Ammon's horn (tissue), 1 donor: ENCODE data around the gene CD8A.
A peak's percentile ranks its signal among the peaks of the same experiment; 100 is the strongest.
"Not testable (repeated sequence)": the region's sequence is repeated elsewhere in the genome, so short reads cannot be mapped to it uniquely, and the experiment has no call there.

ENCODE experiments used
- DNase-seq: peaks from one replicate; pipeline ENCODE4 v3.0.0-alpha.2; 2016; ENCODE audit warnings: low spot score

CD8A gene

DNA sequence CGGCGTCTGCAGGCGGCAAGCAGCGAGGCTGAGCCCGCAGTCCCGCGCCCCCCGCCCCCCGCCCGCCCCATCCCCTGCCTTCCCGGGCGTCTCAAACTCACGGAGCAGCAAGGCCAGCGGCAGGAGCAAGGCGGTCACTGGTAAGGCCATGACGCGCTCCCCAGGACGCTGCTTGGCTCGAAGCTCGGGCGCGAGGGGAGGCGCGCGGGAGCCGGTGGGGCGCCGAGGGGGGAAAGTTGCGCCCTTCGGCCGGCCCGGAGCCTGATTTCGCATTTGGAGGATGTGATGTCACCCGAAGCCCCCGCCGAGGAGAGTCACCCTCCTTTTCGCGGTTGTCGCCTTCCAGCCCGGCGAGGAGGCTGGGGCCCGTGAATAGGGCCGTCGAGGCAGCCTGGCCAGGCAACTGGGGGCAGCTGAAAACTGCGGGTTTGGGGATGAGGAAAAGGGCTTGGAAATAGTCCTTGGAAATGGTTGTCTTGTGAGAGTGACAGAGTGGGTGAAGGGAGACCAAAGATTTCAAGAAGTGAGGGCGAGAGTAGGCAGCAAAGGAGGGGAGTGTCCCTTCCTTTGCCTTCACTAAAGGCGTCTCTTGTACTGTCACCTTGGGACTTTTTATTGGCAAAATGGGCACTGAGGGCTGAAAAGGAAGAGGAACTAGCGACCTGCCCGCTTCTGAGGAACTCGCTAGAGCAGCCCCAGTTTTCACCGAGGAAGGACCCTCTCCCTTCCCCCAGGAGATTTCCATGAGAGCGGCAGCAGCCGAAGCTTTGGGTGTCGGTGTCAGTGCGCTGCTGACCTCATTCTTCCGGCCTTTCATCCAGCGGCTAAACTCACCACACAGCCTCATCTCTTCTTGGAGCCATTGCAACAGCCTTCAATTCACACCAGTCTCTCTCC lies at the start of gene CD8A:
Gene CD8A (minus strand): TSS at position 238 of the 897 bp plus-strand sequence. CDS start 88 bp downstream, at position 150.
- DNase-seq, result no peak

DNA sequence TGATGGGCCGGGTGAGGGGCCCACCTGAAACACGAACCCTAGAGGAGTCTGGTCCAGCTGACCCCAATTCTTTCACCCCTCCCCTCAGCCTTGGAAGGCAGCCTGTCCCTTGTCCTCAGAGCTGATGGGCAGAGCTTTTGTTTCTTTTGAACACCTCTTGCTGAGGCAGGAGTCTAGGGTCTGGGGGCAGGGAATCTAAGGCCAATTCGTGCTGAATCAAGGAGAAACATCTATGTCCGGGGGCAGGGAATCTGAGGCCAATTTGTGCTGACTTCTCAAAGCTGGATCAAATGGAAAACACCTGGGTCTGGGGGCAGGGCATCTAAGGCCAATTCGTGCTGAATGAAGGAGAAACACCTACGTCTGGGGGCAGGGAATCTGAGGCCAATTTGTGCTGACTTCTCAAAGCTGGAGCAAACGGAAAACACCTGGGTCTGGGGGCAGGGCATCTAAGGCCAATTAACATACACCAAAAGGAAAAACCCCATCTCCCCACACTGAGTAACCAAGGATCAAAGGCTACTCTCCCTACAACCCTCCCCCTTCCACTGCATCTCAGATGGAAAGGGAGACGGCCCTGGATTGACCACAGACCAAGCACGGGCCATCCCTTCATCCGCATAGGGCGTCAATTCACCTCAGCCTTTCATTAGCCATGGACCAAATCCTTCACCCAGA lies 49.3 kb upstream of the CD8A start:
- not testable (repeated sequence) for DNase-seq

DNA sequence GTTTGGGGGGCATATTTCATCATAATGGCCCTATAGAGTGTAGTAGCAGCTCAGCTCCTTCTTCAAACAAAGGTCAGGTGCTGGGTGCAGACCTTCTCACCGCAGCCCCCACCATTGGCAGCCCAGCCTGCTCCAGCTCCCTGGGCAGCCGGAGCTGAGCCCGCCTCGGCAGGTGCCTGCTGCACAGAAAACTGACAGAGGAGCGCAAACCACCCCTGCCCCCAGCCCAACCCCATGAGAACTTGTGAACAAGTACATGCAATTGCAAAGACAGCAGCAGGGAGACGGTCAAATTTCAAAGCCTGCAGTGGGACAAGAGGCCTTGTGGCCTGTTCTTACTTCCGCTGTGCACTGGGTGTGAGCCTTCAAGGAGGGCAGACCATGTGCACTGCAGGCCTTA lies 48.7 kb upstream of the CD8A start:
- DNase-seq, result not testable (repeated sequence)

DNA sequence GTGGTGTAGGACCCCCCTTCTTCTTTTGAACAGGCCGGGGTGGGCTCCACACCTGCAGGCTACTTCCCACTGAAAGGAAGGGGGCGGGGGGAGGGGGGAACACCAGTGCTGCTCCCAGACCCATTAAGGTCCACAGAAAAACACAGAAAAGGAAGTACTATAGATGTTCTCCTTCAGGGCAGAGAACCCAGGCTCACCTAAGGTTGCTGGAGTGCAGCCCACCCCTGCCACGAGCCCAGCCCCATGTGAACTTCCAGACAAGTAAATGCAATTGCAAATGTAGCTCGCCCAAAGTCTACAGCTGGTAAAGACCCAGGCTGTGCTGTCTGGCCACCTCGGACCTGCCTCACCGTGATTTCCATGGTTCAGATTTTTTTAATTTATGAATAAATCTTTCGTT lies 47.0 kb upstream of the CD8A start:
- DNase-seq, result not testable (repeated sequence)

DNA sequence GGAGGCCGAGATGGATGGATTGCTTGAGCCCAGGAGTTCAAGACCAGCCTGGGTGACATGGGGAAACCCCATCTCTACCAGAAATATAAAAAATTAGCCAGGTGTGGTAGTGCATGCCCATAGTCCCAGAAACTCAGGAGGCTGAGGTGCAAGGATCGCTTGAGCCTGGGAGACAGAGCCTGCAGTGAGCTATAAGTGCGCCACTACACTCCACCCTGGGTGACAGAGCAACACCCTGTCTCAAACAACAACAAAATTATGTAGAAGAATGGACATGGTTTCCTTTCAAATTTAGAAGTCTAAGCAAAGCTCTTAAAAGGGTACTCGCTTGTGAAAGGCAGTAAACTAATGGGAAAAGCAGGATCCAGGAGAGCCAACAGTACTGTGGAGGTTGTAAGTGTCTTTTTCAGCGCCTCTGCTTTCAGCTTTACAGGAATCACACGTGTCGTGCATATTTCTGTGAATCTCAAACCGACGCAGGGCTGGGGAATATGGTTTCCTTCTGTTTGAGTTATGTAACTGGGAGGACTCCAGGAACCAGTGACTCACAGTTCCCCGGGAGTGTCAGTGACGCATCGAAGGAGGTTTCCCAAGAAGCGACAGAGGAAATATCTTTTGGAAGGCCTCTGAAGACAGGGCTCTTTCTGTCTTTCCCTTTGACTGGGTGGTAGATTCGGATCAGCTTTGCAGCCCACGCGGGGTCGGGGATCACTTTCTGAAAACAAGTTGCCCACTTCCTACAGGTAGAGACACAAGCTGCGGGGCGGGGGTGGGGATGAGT lies 46.4 kb upstream of the CD8A start:
- DNase-seq, result peak; percentile 25

DNA sequence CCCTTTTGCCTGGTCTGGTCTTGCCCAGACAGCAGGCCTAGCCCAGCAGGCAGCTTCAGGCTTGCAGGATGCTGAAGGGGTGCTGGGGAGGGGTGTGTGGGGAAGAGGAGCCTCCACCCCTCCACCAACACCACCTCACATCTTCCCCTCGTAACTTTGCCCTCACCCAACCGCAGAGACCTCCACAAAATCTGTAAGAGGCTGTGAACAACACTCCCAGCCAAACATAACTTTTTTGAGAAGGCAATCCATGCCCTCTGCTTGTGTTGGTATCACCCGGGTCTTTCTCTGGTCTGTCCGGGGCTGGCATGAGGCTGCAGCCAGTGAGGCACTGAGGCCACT lies 44.8 kb upstream of the CD8A start:
- DNase-seq, result not testable (repeated sequence)

DNA sequence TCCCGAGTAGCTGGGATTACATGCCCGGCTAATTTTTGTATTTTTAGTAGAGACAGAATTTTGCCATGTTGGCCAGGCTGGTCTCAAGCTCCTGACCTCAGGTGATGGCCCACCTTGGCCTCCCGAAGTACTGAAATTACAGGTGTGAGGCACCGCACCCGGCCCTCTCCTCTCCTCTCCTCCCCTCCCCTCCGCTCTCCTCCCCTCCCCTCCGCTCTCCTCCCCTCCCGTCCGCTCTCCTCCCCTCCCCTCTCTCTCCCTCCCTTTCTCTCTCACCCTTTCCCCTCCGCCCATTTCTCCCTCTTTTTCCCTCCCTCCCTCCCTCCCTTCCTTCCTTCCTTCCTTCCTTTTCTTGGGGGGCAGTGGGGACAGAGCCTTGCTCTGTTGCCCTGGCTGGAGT lies 42.6 kb upstream of the CD8A start:
- no peak for DNase-seq

DNA sequence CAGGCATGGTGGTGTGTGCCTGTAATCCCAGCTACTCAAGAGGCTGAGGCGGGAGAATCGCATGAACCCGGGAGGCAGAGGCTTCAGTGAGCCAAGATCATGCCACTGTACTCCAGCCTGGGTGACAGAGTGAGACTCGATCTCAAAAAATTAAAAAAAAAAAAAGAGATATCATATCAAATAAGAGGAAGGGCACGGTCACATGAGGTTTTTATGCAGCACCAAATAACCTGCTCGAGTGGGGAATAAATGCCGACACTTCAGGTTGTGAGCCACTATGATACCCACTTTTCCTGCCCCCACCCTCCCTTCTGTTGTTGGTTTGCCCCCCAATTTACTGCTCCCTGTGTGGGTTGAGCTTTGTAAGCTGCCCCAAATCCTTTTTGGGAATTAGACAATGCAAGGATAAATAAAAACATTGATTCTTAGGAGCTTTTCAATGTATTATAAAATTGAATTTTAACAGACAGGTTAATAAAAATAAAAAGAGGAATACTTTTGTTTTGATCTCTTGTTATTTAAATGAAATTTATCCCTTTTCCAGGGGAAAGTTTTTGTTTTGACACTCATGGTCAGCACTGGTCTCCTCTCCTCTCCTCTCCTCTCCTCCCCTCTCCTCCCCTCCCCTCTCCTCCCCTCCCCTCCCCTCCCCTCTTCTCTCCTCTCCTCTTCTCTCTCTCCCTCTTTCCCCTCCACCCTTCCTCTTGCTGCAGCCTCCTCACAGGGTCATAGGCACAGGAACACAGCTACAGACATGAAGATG lies 41.8 kb upstream of the CD8A start:
- no peak for DNase-seq

DNA sequence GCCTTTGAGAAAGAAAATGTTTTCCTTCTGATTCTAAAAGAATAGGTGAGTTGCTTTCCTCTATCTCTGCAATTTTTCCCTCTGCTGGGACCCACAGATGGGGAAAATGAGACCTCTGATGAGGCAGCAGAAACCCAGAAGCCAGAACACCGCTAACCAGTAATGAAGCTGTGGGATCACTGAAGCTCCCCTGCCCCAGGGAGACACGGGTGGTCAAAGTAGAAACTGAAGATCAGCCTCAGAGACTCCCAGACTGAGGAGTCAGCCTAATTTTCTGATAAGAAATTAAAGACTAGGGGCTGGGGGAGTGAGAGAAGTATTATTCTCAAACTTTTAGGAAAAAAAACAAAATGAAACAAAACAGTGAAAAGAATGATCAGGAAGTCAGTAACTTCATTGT lies 40.8 kb upstream of the CD8A start:
- no peak for DNase-seq

DNA sequence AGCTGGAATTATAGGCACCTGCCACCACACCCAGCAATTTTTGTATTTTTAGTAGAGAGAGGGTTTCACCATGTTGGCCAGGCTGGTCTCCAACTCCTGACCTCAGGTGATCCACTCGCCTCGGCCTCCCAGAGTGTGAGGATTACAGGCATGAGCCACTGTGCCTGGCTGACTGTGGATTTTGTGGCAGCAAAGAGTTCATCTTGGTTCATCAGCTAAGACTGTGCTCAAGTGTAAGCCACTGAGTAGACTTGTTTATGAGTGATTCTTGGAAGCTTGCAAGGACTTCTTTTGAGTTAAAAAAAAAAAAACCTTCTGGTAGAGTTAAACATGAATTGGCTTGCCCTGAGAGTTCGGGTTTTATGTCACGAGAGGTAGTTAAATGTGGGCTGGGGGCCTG lies 36.2 kb upstream of the CD8A start:
- no peak for DNase-seq

DNA sequence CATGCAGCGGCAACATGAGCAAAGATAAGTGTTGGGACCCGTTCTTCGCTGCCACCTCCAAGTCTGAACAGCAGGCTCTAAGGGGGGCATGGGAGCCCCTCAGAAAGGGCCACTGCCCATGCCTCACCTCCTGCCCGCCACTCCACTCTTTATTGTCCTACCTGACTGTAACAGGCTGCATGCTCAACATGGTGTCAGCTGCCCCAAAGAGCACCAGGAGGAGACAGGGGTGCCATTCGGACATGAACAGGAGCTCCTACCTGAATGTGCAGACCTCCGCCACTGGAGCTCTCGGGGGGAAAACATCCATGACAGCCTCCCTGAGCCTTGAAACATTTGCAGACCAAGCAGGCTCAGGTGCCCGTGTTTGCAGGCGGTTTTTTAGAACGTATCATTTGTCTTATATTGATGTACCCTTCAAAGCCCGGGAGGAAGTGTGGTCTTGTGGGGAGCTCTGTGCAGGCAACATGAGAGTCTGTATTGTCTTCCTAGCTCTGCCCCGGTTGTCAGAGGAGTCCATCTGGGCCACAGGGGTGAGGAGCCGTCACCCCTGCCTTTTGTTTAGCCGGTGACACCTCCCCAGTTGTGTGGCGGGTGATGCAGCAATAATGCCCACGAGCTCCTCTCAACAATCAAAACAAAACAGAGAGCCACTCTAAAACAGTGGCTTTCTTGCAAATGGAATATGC lies 35.1 kb upstream of the CD8A start:
- DNase-seq, result no peak

DNA sequence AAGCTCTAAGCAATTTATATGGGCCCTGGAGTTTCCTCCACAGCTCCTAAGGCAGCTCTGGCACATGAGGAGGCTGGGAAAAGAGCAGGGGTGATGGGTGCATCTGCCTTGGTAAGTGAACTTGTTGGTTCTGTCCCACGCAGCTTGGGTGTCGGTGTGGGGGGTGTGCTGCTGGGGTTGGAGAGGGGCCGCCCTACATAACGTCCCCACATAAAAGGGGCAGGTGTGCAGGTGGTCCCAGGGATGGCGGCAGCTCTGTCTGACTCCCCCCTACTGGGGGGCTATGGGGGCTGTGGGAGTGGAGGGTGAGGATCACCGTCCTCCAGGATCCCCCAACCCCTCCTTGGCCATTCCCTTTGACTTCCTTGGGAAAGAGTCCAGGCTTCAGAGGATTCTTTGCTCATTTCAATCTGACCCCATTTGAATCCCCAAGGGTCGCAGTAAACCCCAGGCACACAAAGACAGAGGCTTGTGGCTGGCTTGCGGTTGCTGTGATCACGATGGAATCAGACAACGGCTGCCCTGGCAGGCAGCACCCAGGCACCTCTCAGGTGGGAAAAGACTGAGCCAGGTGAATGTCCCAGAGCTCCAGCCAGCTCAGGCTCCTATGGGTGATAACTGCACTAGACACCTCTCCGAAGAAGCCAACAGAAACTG lies 34.5 kb upstream of the CD8A start:
- DNase-seq, result no peak

DNA sequence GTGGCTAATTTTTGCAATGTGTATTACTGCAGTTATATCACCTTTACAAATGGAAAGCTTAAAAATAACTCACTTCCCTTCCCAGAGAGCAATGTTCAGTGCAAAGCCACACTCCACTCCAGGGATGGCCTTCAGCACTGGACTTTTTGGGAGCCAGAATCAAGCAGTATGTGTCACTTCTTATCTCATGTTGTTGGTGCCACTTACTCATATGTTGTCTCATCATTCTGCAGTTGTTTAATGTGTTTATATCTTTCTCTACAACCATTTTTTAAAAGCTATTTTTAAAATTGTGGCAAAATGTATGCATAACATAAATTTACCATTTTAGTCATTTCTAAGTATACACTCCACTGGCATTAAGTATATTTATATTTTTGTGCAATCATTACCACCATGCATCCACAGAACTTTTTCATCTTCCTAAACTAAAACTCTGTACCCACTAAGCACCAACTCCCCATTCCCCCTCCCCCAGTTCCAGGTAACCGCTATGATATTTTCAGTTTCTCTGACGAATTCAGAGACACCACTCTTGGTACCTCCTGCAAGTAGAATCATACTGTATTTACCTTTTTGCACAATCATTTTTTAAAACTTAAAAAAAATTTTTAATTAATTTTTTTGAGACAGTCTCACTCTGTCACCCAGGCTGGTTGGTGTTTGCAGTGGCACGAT lies 32.1 kb upstream of the CD8A start:
- DNase-seq, result no peak

DNA sequence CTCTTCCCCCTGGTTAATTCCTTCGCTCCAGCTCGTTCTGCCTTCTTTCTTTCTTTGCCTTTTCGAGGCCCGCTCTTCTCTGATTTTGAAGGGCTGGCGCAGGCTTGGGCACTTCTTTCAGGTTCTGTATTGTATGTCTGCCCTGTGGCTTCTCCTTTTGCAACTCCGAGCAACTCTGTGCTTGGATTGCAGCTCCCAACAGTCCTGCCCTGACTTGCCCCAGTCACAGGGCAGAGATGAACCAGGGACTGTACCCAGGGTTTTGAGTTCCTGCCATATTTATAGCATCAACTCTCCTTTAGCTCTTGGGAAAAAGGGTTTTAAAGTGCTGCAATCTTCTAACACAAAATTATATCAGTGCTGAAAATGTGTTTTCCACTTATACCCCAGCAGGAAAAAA lies 31.1 kb upstream of the CD8A start:
- DNase-seq, result no peak

DNA sequence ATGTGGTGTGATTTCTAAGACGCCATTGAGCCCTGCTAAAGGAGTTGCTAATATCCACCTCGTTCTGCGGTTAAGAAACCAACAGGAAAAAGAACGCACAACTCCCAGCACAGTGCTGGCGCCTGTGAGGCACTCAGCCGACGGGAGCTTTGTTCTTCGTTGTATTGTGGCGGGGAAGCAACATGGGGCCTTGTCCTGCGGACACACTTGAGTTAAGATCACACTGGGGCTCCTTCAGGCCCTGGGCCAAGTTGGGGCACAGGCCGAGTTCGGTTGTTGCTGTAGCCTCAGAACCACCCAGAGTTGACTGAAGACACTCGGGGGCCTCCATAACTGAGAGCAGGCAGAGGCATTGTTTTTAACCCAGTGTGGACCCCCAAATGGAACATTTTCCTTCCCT lies 30.6 kb upstream of the CD8A start:
- no peak for DNase-seq

DNA sequence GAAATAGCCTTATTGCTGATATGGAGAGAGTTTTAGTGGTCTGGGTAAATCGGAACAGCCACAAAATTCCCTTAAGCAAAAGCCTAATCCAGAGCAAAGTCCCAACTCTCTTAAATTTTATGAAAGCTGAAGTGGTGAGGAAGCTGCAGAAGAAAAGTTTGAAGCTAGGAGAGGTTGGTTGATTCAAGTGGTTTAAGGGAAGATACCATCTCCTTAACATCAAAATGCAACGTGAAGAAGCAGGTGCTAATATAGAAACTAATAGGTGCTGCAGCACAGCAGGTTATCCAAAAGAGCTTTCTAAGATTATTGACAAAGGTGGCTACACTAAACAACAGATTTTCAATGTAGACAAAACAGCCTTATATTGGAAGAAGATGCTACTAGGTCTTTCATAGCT lies 28.2 kb upstream of the CD8A start:
- no peak for DNase-seq

DNA sequence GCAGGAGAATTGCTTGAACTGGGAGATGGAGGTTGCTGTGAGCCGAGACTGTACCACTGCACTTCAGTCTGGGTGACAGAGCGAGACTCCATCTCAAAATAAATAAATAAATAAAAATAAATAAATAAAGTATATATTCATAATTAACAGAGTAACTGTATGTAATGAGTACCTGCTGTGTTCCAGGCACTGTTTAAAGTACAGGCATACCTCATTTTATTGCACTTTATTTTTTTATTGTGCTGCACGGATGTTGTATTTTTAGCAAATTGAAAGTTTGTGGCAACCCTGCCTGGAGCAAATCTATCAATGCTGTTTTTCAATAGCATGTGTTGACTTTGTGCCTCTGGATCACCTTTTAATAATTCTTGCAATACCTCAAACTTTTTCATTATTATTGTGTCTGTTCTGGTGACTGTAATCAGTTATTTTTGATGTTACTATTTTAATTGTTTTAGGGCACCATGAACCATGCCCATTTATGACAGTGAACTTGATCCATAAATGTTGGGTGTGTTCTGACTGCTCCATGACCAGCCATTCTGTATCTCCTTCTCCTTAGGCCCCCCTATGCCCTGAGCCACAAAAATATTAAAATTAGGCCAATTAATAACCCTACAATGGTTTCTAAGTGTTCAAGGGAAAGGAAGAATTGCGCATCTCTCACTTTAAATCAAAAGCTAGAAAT lies 27.5 kb upstream of the CD8A start:
- no peak for DNase-seq

DNA sequence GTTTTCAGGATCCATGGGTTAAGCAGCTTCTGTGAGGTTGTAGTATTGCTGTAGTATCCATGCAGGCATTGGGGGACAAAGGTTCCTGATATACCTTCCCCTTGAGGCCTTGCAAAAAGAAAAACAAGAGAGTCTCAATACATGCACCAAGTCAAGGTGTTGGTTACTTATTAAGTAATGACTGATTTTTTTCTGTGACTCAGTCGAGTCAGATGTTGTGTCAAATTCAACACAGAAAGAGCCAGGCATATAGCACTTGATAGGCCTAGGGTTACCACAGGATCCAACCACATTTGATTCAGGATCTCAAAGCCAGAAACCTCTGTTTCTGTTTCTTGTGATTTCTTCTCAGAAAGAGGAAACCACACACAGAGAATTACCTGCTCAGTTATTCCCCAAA lies 24.9 kb upstream of the CD8A start:
- no peak for DNase-seq

DNA sequence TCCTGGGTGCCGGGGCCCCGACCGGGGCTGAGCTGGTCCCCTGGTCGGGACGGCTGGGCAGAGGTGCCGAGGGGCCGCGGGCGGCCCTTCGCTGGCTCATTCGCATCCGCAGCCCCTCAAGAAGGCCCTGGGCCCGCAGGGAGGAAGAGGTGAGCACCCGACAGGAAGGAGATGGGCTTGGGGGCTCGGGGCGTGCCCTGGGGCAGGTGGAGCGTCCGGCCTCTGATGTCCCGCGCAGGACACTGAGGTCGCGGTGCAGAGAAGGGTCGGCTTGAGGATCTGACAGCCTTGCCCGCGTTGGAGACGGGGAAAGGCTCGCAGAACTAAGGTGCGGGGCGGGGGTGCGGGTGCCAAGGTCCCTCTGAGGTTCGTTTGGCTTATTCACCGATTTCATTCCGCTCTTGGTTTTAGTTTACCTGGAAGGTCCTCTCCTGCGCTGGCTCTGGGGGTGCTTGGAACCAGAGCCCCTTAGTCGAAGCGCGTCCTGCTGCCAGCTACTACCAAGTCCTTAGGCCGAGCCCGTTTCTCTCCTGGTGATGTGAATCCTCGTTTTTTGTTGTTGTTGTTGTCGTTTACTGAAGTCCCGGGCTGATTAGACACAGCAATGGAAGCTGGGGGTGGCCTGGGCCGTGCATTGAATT lies 18.9 kb upstream of the CD8A start:
- no peak for DNase-seq
